ENCODE results near the gene PHF23. TPM values are rescaled to one million over a fixed set of nuclear protein-coding genes. Genes with fewer than 3 reads are reported as not detected.

Gene PHF23
- total RNA-seq, 4 donors from 2014 or later: 22.1 to 43.8 (median 28.9) TPM

- no peak for DNase-seq (ENCODE audit: low spot score)
- ATAC-seq (ENCODE audit: low FRiP score): no peak
- TF ChIP-seq CTCF (IDR thresholded peaks at IDR 0.05): no peak
Observed at GRCh38 chr17:7205561-7205960, 33.7 kb downstream of the PHF23 start.

GRCh38 chr17:7204828-7205461, 34.3 kb downstream of the PHF23 start:
- DNase-seq (ENCODE audit: low spot score): peak; percentile 71
- ATAC-seq (ENCODE audit: low FRiP score): peak; percentile 83
- TF ChIP-seq CTCF (IDR thresholded peaks at IDR 0.05): no peak

- ATAC-seq (ENCODE audit: low FRiP score) (no peak), DNase-seq (ENCODE audit: low spot score) (no peak)
- TF ChIP-seq CTCF (IDR thresholded peaks at IDR 0.05): no peak
Observed at GRCh38 chr17:7204336-7204735, 34.9 kb downstream of the PHF23 start.

GRCh38 chr17:7203391-7203790, 35.9 kb downstream of the PHF23 start:
- no peak for TF ChIP-seq CTCF (IDR thresholded peaks at IDR 0.05)
- ATAC-seq (ENCODE audit: low FRiP score) (no peak), DNase-seq (ENCODE audit: low spot score) (no peak)

GRCh38 chr17:7196651-7197401, 42.4 kb downstream of the PHF23 start:
- DNase-seq (ENCODE audit: low spot score): no peak
- ATAC-seq (ENCODE audit: low FRiP score): no peak

GRCh38 chr17:7195971-7196370, 43.3 kb downstream of the PHF23 start:
- DNase-seq (ENCODE audit: low spot score) (no peak), ATAC-seq (ENCODE audit: low FRiP score) (peak; percentile 29)
- no peak for TF ChIP-seq CTCF (IDR thresholded peaks at IDR 0.05)

More at GRCh38 chr17:7196651-7197401, 42.4 kb downstream of the PHF23 start:
- TF ChIP-seq CTCF (IDR thresholded peaks at IDR 0.05): no peak

All from omental fat pad (tissue), 4 donors.